AG04450 (cell line): ENCODE results near the gene NFATC4. TPM values are rescaled to one million over a fixed set of nuclear protein-coding genes. Genes with fewer than 3 reads are reported as not detected.

ENCODE experiments used
- CTCF ChIA-PET: fragments of 300-600, 350-600 bp; formaldehyde crosslinking; extraction: SDS; loops from one replicate; lab custom pipeline; 2022; ENCODE audit warnings: antibody characterized with exemption, inconsistent platforms; lab: Charles Lee
- POLR2A ChIA-PET: fragments of 350-600 bp; formaldehyde crosslinking; extraction: SDS; loops from one replicate; lab custom pipeline; 2021; ENCODE audit warnings: antibody characterized with exemption, inconsistent platforms; lab: Yijun Ruan, JAX
- DNase-seq: peaks from one replicate; pipeline ENCODE4 v3.0.0-alpha.2; 2011; ENCODE audit warnings: low read depth, low spot score
- H3K27ac ChIP-seq: one replicate; pipeline ENCODE4 v1.5.1; 2012; ENCODE audit warnings: low read depth, low read length, control low read depth
- H3K27me3 ChIP-seq: one replicate; pipeline ENCODE4 v1.6.0; 2012; ENCODE audit warnings: low read length; ENCODE audit not compliant: control insufficient read depth, insufficient read depth
- H3K4me3 ChIP-seq: 2 replicates; pipeline ENCODE4 v1.5.1; 2011; ENCODE audit warnings: mild to moderate bottlenecking, low read depth, low read length, control low read depth
- H3K9me3 ChIP-seq: 2 replicates; pipeline ENCODE4 v1.5.1; 2012; ENCODE audit warnings: low read length; ENCODE audit not compliant: control insufficient read depth, insufficient read depth
- polyA plus RNA-seq: library from polyadenylated mRNA; depleted of rRNA; stranded (reverse); fragments of >200 nt; gene quantifications from 2 replicates; pipeline ENCODE4 v1.2.3, GENCODE V29; 2011; rRNA removed
- small RNA-seq: library from RNA; depleted of rRNA; stranded (forward); fragments of <200 nt; gene quantifications from one replicate; pipeline ENCODE3, GENCODE V24; 2012; ENCODE audit warnings: low read depth; ENCODE audit not compliant: insufficient read length
- TF ChIP-seq, protein P1 (sequence below): IDR thresholded peaks from 2 replicates; pipeline ENCODE4 v1.5.1; 2011; ENCODE audit warnings: low read depth, low read length, control low read depth, inconsistent platforms

The NFATC4 gene
- polyA plus RNA-seq, 1 experiment = 42.0 TPM

DNA sequence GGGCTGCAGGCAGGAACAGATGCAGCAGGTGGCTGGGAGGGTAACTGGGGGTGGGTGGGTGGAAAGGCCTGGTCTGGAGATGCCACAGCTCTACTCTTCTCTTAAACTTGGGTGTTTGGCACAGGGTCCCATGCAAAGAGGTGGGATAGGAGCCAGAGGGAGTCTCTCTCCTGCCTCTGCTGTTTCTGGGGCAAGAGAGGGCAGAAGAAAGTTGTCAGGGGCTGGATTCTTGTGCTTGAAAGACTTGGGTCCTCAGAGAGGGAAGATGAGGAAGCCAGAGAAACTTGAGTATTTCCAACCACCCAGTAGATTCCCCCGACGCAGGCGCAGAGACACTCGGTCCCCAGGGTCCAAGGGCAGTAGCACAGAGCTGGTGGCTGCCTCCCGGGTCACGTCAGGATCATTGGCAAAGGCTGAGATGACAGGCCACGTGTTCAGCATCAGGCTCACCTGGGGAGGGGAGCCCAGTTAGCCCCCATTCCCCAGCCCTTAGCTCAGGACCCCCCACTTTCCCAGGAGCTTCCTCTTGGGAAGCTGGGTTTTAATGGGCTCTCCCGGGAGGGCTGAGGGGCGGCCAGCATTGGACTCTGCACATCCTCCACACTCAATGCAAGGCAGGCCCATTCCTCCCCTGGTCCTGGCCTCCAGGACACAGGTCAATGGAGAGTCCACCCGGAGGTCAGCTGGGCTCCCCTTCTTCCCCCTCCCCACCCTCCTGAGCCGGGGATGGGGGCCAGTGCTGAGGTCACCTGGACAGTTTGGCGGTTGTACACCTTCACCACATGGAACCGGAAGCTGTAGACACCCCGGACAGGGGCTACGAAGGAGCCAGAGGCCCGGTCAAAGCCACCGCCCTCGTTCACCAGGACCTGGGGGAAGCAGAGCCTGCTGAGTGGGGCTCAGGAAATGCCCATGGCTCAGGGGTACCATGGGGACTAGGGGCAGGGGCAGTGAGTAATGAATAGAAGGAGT is 59.8 kb downstream of the NFATC4 start:
- TF ChIP-seq, protein P1, sequence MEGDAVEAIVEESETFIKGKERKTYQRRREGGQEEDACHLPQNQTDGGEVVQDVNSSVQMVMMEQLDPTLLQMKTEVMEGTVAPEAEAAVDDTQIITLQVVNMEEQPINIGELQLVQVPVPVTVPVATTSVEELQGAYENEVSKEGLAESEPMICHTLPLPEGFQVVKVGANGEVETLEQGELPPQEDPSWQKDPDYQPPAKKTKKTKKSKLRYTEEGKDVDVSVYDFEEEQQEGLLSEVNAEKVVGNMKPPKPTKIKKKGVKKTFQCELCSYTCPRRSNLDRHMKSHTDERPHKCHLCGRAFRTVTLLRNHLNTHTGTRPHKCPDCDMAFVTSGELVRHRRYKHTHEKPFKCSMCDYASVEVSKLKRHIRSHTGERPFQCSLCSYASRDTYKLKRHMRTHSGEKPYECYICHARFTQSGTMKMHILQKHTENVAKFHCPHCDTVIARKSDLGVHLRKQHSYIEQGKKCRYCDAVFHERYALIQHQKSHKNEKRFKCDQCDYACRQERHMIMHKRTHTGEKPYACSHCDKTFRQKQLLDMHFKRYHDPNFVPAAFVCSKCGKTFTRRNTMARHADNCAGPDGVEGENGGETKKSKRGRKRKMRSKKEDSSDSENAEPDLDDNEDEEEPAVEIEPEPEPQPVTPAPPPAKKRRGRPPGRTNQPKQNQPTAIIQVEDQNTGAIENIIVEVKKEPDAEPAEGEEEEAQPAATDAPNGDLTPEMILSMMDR = no peak
- ChIA-PET CTCF (interaction anchor here (0.9 to 13.3 kb wide), 2 partner anchors 62 to 96 kb away, joined by 4 to 712 read pairs; partner anchors contain the start of genes ADCY4 and RIPK3), POLR2A (no interaction called here)
- Histone ChIP-seq H3K27me3 (peaks cover 3% of the 10 kb centered on the region), H3K4me3 (no peak overlapping the region), H3K9me3 (peaks cover 3% of the 10 kb centered on the region; the same call in 1 of the 2 replicates), H3K27ac (no peak overlapping the region)
- no peak for DNase-seq

- H3K27me3 ChIP-seq = no peaks in the 10 kb centered on the region
- no peak for DNase-seq
- H3K27ac ChIP-seq = no peak overlapping the region
- POLR2A ChIA-PET = interaction anchor here (1.1 to 3.1 kb wide), 2 partner anchors 63 to 130 kb away, joined by 3 to 42 read pairs; partner anchors contain the start of genes DHRS1 and NOP9
- CTCF ChIA-PET = interaction anchor here (0.9 to 13.3 kb wide), 3 partner anchors 62 to 97 kb away, joined by 4 to 712 read pairs (median 160); partner anchors contain the start of genes ADCY4 and RIPK3
- TF ChIP-seq, protein P1 = no peak
- H3K9me3 ChIP-seq = peaks cover 3% of the 10 kb centered on the region; the same call in 1 of the 2 replicates
- no peak overlapping the region for H3K4me3 ChIP-seq
Observed at GRCh38 chr14:24428628-24429394, 60.8 kb downstream of the NFATC4 start.

Small RNAs within 50 kb of the gene (small RNA-seq; reads per million reads assigned to genes)
- gene RF00026 = not detected

Other genes starting within 250 kb of the NFATC4 start
- 0.07 TPM in 1 of 2 replicates, not detected in the other for gene FITM1, start 237.5 kb upstream of the NFATC4 start, polyA plus RNA-seq
- gene PSME1, start 232.0 kb upstream of the NFATC4 start, polyA plus RNA-seq = 80.0 and 94.9 TPM in 2 replicates
- gene EMC9, start 226.6 kb upstream of the NFATC4 start, polyA plus RNA-seq = 4.4 and 6.3 TPM in 2 replicates
- 191 and 208 TPM in 2 replicates for gene PSME2, start 221.6 kb upstream of the NFATC4 start, polyA plus RNA-seq
- 7.4 and 14.4 TPM in 2 replicates for gene RNF31, start 220.7 kb upstream of the NFATC4 start, polyA plus RNA-seq
- gene IRF9, start 206.9 kb upstream of the NFATC4 start, polyA plus RNA-seq = 48.4 and 55.1 TPM in 2 replicates
- 1.5 and 2.5 TPM in 2 replicates for gene REC8, start 196.1 kb upstream of the NFATC4 start, polyA plus RNA-seq
- 15.2 and 20.9 TPM in 2 replicates for gene IPO4, start 179.4 kb upstream of the NFATC4 start, polyA plus RNA-seq
- gene TM9SF1, start 172.7 kb upstream of the NFATC4 start, polyA plus RNA-seq = 41.7 and 44.9 TPM in 2 replicates
- gene TSSK4, start 162.5 kb upstream of the NFATC4 start, polyA plus RNA-seq = not detected in 2 replicates
- 48.0 and 55.7 TPM in 2 replicates for gene CHMP4A, start 154.7 kb upstream of the NFATC4 start, polyA plus RNA-seq
- gene MDP1, start 152.1 kb upstream of the NFATC4 start, polyA plus RNA-seq = 14.9 and 16.1 TPM in 2 replicates
- gene NEDD8, start 135.8 kb upstream of the NFATC4 start, polyA plus RNA-seq = 335 and 363 TPM in 2 replicates
- 89.2 and 95.6 TPM in 2 replicates for gene GMPR2, start 135.3 kb upstream of the NFATC4 start, polyA plus RNA-seq
- gene TINF2, start 125.6 kb upstream of the NFATC4 start, polyA plus RNA-seq = 38.2 and 38.4 TPM in 2 replicates
- 0.97 and 1.4 TPM in 2 replicates for gene TGM1, start 105.0 kb upstream of the NFATC4 start, polyA plus RNA-seq
- gene RABGGTA, start 96.6 kb upstream of the NFATC4 start, polyA plus RNA-seq = 17.9 and 24.7 TPM in 2 replicates
- 33.8 and 36.6 TPM in 2 replicates for gene DHRS1, start 68.4 kb upstream of the NFATC4 start, polyA plus RNA-seq
- 12.0 and 13.7 TPM in 2 replicates for gene NOP9, start 68.3 kb upstream of the NFATC4 start, polyA plus RNA-seq
- gene CIDEB, start 60.2 kb upstream of the NFATC4 start, polyA plus RNA-seq = 0.31 and 0.48 TPM in 2 replicates
- gene LTB4R2, start 58.0 kb upstream of the NFATC4 start, polyA plus RNA-seq = 0.91 and 0.93 TPM in 2 replicates
- 0.98 and 1.2 TPM in 2 replicates for gene LTB4R, start 56.7 kb upstream of the NFATC4 start, polyA plus RNA-seq
- 0.04 TPM in 1 of 2 replicates, not detected in the other for gene ADCY4, start 33.1 kb upstream of the NFATC4 start, polyA plus RNA-seq
- 0.09 TPM in 1 of 2 replicates, not detected in the other for gene RIPK3, start 28.2 kb upstream of the NFATC4 start, polyA plus RNA-seq
- 10.4 and 10.5 TPM in 2 replicates for gene NYNRIN, start 30.8 kb downstream of the NFATC4 start, polyA plus RNA-seq
- gene CBLN3, start 61.5 kb downstream of the NFATC4 start, polyA plus RNA-seq = 1.8 and 2.3 TPM in 2 replicates
- gene KHNYN, start 61.8 kb downstream of the NFATC4 start, polyA plus RNA-seq = 16.8 and 17.6 TPM in 2 replicates
- gene SDR39U1, start 74.6 kb downstream of the NFATC4 start, polyA plus RNA-seq = 22.9 and 24.9 TPM in 2 replicates
- gene CMA1, start 140.1 kb downstream of the NFATC4 start, polyA plus RNA-seq = not detected in 2 replicates
- gene CTSG, start 208.1 kb downstream of the NFATC4 start, polyA plus RNA-seq = not detected in 2 replicates
- gene GZMH, start 241.5 kb downstream of the NFATC4 start, polyA plus RNA-seq = not detected in 2 replicates